ENCODE measurements around the gene SVEP1.

Gene SVEP1

DNA sequence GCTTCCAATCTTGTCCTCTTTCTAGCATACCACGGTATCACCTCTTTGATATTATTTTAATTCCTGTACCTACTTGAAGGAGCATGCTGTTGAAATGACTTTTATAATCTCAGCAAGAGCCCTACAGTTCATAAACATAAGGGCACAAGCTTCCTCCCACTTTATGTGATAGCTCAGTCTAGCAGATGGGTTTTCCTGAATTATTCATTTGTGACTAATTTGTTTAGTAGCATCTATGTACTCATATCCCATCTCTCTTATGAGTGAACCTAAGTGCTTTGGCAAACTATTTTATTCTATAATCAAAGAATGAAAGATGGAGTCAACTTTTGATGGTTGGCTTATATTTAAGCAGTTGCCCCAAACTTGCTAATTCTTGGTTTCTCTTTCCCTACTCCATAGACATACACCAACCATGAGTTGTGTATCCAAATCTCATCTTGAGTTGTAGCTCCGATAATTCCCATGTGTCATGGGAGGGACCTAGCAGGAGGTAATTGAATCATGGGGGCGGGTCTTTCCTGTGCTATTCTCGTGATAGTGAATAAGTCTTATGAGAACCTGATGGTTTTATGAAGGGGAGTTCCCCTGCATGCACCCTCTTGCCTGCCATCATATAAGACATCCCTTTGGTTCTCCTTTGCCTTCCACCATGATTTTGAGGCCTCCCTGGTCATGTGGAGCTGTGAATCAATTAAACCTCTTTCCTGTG, 259.6 kb downstream of the SVEP1 start:
- Histone ChIP-seq H3K27me3 (replicated peaks; ENCODE audit: control insufficient read depth, insufficient read depth, low read length) (no peaks in the 10 kb centered on the region), H3K36me3 (ENCODE audit: control insufficient read depth, insufficient read depth, low read length) (no peaks in the 10 kb centered on the region), H3K4me3 (replicated peaks; ENCODE audit: low read depth, low read length) (no peak overlapping the region)
- DNase-seq (ENCODE audit: extremely low read depth, insufficient read length) = no peak
- TF ChIP-seq CTCF (IDR thresholded peaks at IDR 0.05; ENCODE audit: insufficient read depth, low read length, poor library complexity, severe bottlenecking) = no peak

GRCh38 chr9:110317911-110318310, 261.6 kb downstream of the SVEP1 start:
- DNase-seq (ENCODE audit: extremely low read depth, insufficient read length) = no peak
- Histone ChIP-seq H3K27me3 (replicated peaks; ENCODE audit: control insufficient read depth, insufficient read depth, low read length) (no peaks in the 10 kb centered on the region), H3K4me3 (replicated peaks; ENCODE audit: low read depth, low read length) (no peak overlapping the region), H3K36me3 (ENCODE audit: control insufficient read depth, insufficient read depth, low read length) (no peaks in the 10 kb centered on the region)
- no peak for TF ChIP-seq CTCF (IDR thresholded peaks at IDR 0.05; ENCODE audit: insufficient read depth, low read length, poor library complexity, severe bottlenecking)

DNA sequence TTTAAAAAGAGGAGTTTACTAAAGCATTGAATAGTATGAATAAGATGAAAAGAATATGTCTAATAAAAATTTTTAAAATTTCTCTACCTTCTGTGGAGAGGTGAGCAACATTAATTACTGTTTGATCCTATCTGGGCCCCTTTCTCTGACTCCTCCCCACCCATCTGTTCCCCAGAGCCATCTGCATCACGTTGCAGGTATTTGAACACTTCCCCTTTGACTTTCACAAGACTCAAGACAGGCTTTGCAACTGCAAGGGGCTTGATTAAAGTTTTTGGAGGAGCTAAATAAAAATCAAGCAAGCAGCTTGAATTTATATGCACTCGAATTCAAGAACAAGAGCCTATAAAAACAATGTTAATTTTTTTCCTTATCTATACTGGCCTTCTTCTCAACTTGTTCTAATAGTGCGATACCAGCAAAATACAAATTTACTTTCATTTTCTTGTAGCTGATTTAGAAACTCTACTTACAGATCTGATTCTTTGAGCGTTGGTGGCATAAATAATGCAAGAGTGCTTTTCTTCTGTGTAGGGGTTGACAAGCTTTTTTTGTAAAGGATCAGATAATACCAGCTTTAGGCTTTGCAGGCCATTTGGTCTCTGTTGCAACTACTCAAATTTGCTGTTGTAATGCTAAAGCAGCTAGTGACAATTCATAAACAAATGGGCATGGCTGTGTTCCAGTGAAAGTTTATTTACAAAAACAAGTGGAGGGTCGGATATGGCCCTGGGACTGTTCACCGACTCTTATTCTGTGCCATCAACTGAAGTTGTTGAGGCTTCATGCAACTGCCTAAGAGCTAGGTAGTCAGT, 263.1 kb downstream of the SVEP1 start:
- H3K36me3 ChIP-seq (ENCODE audit: control insufficient read depth, insufficient read depth, low read length) = no peaks in the 10 kb centered on the region
- DNase-seq (ENCODE audit: extremely low read depth, insufficient read length) = peak; percentile 20
- peak overlapping the region; percentile 4 for H3K4me3 ChIP-seq (replicated peaks; ENCODE audit: low read depth, low read length)
- TF ChIP-seq CTCF (IDR thresholded peaks at IDR 0.05; ENCODE audit: insufficient read depth, low read length, poor library complexity, severe bottlenecking) = no peak
- H3K27me3 ChIP-seq (replicated peaks; ENCODE audit: control insufficient read depth, insufficient read depth, low read length) = no peaks in the 10 kb centered on the region

Measured in GM06990 (cell line).